ENCODE data around the gene CC2D1A.
A peak's percentile ranks its signal among the peaks of the same experiment; 100 is the strongest.

Gene CC2D1A

DNA sequence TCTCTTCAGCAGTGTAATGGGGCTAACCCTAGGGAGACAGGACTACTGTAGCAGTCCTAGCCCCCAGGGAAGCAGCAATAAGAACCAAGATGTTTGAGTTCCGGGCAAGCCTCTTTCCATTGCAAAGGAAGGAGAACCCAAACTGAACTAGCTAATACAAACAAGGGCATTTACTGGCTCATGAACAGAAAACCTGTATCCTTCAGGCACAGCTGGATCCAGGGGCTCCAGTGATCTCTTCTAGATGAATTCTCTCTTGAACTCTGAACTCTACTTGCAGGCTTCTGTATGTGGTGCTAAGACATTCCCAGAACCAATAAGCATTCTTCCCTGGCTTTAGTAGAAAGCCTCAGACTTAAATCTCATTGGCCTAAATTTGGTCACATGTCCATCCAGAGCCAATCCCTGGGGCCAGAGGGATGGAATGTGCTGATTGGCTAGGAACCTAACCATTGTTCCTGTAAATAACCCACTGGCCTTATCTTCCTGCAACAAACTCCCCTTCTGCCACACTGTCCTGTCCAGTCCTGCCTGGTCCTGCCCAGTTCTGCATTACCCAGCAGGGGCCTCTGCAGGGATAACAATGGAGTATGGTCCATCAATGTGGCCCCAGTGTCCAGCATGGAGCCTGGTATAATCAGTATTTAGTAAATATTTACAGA, 36.2 kb downstream of the CC2D1A start:
- no peak for DNase-seq

DNA sequence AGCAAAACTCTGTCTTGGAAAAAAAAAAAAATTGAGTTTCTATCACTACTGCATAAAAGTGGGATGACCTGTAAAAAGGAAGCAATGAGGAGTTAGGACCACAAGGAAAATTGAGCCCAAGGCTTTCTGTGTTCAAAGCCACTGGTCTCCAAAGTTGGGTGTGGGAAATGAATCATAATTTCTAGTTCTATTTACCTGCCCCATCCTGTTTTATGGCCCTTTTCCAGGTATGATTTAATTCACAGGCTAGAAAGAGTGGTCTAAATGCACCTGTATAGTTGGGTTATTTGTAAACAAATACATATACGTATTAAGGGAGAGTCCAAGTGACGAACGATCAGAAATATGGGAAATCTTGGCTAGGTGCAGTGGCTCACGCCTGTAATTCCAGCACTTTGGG, 40.4 kb downstream of the CC2D1A start:
- DNase-seq = no peak

DNA sequence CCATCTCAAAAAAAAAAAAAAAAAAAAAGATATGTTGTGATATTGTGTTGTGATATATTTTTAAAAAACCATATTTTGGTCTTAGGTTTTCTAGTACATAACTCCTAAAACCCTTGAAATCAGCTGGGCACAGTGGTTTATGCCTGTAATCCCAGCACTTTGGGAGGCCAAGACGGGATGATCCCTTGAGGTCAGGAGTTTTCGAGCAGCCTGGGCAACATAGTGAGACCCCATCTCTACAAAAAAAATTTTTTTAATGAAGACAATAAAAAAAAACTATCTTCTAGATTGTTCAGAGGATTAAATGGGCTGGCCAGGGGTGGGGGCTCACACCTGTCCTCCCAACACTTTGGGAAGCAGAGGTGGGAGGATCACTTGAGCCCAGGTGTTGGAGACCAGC, 45.0 kb downstream of the CC2D1A start:
- no peak for DNase-seq

DNA sequence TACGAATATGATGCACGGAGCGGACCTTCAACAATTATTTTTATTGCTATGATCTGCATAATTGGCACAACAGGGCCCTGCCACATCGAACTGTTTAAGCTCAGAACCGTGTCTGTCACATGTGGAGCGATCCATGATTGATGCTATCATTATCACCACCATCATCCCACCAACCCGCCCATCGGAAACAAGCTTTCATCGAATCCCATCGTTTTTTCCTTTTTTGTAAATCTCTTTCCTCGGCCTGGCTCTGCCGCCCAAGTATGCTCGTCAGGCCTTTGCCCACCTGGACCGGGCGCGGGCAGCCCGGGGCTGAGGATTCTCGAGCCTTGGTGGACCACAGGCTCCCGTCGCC, 45.8 kb downstream of the CC2D1A start:
- no peak for DNase-seq

DNA sequence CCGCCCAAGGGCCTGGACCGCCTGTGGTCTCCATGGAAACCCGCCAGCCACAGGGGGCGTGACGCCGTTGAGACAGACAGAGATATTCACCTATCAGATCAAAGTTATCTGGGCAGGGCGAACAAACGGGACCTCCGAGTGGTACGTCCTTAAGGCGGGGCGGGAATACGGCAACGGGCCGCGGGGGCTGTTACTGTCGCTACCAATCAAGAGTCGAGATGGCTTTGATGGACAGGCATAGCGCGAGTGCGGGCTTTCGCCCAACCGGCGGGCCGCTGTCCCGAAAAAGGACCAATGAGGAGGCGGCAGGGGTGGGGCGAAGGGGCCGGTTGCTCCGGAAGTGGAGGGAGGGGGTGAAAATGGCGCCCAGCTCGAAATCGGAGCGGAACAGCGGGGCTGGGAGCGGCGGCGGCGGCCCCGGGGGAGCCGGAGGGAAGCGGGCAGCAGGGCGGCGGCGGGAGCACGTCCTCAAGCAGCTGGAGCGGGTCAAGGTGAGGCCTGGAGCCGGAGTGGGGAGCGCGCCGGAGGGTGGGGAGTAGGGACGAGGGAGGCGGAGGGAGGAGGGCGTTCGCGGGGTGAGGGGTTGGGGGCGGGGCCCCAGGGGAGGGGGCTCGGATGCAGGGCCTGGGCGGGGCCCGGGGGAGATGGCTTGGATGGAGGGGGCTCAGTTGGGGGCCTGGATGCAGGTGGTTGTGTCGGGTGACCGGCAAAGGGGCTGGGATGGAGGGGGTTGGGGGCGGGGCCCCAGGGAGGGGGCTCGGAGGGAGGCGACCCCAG, 46.3 kb downstream of the CC2D1A start, which contains the start of gene DCAF15:
Gene DCAF15 (plus strand): TSS at position 356 of the 777 bp plus-strand sequence. CDS start 4 bp downstream, at position 360.
- DNase-seq = peak; percentile 99

DNA sequence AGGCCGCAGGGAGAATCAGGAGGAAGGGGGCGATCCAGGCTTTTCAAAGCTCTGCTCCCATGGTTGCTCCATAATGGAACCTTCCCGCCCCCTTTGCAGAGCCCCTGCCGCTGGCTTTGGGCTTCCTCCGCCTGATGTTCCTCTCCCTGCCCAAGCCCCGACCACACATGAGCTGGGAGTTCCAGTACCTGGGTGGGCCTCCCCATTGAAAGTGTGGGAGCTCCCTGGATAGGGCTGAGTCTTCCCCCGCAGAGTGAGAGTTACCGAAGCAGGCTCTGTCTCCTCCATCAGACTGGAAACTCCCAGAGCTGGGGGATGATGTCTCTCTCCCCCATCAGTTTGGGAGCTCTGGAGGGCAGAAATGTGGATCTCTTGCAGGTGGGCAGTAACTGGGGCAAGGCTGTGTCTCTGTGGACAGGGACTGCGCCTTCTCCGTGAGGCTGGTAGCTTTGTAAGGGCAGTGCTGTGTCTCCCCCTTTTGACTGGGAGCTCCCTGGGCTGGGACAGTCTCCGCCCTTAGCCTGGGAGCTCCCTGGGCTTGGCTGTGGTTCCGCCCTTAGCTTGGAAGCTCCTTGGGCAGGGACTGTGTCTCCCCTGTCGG, 47.0 kb downstream of the CC2D1A start:
- DNase-seq = no peak

DNA sequence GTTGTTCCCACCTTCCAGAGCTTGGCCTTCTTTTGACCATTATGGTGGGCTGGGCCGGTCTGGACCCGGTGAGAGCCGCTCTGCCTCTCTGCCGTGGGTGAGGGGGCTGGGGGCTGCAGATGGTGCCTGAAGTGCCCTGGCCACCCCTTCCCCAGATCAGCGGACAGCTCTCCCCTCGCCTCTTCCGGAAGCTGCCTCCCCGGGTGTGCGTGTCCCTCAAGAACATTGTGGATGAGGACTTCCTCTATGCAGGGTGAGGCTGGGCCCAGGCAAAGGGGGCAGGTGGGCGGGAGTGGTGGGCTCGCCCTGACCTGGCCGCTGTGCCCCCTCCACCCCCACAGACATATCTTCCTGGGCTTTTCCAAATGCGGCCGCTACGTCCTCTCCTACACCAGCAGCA, 48.2 kb downstream of the CC2D1A start:
- DNase-seq = no peak

DNA sequence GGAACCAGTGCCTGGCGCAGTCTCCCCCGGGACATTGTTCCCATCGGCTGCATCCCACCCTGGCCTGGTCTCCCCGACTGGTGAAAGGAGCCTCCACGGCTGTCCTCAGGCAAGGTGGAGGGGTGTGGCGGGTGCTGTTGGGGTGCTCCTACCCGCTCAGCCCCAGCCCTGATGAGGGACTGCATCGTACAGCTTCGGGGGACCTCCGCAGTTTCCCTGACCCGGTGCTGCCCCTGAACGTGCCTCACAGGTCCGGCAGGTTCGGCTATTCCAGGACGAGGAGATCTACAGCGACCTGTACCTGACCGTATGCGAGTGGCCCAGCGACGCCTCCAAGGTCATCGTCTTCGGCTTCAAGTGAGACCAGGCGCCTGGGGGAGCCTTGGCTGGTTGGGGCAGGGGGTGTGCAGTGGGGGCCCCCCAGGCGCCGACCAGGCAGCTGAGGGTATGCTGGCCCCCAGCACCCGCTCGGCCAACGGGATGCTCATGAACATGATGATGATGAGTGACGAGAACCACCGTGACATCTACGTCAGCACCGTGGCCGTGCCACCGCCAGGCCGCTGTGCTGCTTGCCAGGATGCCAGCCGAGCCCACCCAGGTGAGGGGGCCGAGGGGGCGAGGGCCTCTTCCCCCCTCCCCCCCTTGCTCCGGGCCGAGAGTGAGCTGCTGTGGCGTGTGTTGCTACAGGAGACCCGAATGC, 49.8 kb downstream of the CC2D1A start:
- no peak for DNase-seq

DNA sequence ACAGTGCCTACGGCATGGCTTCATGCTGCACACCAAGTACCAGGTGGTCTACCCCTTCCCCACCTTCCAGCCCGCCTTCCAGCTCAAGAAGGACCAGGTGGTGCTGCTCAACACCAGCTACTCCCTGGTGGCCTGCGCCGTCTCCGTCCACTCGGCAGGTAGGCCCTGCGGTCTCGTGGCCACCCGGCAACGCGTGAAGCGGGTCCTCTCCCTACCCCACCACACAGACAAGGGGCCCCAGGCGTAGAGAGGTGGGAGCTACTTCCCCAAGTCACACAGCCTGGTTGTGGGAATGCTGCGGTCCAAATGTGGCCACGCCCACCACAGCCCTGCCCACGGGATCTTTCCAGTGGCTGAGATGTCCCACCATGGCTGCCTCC, 50.4 kb downstream of the CC2D1A start:
- DNase-seq = no peak

DNA sequence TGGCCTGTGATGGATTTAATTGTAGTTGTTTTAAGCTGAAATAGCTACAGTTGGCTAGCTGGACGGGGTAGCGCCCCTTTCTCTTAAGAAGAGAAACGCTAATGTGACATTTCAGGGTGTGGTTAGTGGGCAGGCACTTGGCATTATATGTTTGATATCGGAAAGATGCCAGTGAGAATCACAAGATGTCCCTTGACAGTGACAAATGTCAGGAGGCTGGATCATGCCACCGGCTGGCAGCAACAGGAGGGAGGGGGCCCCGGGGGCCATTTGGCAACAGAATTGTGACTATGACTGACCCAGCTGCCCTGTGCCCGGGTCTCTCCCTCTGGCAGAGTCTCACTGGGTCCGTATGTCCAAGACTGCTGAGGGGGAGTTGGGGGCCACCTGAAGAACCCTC, 51.0 kb downstream of the CC2D1A start:
- no peak for DNase-seq

DNA sequence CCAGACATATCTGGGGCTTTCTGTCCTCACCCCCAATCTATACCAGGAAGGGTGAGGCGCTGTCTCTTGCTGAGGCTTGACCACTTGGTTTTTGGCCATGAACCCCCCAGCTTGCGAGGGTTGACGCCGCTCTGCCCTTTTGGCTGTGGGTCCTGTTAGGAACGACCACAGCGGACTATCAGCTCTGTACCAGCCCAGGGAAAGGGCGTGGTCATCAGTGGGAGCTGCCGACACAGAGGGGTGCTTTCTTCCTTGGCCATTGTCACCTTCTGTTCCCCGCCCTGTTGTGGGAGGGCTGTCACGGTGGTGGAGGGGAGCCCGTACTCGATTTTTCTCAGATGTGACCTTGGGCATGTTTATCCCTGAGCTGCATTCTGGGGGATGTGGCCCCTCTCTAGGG, 52.0 kb downstream of the CC2D1A start:
- DNase-seq = no peak

DNA sequence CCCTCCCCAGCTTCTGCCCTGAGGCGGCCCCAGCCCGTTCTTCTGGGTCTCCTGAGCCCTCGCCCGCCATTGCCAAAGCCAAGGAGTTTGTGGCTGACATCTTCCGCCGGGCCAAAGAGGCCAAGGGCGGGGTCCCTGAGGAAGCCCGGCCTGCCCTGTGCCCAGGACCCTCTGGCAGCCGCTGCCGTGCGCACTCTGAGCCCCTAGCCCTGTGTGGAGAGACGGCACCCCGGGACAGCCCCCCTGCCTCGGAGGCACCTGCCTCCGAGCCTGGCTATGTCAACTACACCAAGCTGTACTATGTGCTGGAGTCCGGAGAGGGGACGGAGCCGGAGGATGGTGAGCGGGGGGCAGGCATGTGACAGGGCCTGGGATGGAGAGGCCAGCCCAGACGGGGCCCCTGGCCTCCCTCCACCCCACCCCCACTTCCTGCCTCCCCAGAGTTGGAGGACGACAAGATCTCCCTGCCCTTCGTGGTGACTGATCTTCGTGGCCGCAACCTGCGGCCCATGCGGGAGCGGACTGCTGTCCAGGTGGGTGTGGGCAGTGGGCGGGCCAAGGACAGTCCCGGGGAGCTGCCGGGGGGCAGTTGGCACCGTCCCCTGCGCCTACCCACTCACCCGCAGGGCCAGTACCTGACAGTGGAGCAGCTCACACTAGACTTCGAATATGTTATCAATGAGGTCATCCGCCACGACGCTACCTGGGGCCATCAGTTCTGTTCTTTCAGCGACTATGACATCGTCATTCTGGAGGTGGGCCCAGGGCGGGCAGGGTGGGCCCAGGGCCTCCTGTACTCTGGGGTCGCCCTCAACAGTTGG, 53.4 kb downstream of the CC2D1A start:
- DNase-seq = no peak

DNA sequence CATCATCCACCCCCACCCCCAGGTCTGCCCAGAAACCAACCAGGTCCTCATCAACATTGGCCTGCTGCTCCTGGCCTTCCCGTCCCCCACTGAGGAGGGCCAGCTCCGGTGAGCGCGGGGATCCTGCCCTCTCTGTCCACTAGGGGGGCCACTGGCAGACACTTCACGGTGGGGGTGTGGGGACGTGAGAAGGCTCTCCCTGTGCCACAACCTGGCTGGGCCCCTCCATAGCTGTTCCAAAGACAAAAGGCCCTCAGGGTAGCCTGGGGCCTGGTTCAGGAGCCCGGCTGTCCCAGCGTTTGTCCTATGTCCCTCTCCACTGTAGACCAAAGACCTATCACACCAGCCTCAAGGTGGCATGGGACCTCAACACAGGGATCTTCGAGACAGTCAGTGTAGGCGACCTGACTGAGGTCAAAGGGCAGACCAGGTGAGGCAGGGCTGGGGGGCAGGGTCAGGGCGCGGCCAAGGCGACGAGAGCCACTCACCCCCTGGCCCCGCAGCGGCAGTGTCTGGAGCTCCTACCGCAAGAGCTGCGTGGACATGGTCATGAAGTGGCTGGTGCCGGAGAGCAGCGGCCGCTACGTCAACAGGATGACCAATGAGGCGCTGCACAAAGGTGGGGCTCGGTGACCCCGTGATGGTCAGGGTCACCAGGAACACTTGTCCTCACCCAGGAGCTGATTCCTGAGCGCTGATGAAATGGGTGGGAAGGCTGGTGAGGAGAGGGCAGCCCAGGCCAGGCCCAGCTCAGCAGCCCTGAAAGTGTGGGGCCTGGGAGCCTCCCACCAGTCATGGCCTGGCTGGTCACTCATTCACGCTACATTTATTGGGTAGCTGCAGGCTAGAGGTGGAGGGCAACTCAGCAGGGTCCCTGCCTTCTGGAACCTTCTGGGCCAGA, 54.2 kb downstream of the CC2D1A start:
- no peak for DNase-seq

DNA sequence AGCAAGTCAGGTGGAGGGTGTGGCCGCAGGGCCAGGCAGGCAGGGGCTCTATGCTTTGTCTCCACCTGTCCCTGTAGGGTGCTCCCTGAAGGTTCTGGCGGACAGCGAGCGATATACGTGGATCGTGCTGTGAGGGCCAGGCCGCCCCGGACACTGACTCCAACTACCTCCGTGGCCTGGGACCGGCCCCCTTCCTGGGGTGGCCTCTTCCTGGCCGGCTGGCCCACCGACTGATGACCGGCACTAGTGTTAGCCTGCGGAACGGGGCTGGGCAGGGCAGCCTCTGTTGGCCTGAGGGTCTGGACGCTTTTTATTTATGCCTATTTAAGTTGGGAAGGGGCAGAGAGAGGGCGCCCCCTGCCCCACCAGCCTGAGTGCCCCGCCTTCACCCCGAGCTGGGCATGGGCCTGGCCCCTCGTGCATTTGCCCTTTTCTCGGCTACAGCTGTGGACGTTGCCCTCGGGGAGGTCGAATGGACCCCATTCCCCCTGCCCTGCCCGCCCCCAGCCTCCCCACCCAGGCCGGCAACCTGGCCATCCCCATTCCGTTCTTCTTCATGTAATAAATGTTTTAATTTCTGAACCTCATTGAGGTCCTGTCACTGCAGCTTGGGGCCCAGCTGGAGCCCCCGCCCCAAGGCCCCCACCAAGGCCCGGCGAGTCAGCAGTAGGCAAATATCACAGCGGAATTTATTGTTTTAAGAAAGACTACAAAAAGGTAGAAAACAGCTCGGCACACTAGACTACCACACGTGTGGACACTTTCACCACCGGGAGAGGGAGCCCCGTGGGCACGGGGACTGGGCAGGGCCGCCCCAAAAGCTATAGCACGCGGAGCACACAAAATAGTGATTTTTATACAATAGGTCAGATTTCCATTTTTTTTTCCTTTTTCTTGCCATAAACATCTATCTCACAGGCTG, 55.1 kb downstream of the CC2D1A start:
- no peak for DNase-seq

DNA sequence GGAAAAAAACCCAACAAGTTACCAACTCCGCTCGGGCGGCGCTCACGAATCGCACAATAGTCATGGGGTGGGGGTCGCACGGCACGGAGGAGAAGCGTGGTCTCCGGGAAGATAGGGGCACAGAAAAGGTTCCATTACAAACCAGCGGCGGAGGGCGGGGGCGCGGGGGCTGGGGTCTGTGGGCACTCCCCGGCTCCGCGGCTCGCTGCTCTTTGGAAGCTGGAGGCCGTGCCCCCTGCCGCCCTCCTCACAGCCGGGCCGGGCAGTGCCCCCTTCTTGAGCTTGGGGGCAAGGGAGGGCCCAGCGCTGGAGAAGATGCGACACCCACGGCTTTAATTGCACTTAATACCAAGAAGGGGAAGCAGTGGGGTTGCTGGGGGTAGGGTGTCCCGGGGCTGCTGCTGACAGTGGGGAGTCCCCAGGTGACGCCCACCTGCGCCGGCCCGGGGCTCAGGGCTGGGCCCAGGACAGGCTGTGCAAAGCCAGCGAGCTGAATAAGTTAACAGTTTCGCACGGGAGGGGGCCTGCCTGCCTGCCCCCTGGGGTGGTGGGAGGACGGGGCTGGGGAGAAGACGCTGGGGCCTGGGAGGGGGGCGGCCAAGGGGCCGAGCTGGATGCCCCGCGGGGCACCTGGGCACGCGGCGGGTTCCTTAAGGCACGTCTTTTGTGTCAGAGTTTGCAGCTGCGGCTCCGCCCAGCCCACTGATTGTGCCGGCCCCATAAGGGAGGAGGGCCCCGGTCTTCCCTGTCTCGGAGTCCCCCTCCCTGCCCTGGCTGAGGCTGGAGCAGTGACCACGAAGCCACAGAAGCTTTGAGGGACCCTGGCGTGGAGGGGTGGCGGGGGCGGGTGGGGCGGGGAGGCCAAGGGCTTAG, 56.1 kb downstream of the CC2D1A start:
- DNase-seq = no peak

DNA sequence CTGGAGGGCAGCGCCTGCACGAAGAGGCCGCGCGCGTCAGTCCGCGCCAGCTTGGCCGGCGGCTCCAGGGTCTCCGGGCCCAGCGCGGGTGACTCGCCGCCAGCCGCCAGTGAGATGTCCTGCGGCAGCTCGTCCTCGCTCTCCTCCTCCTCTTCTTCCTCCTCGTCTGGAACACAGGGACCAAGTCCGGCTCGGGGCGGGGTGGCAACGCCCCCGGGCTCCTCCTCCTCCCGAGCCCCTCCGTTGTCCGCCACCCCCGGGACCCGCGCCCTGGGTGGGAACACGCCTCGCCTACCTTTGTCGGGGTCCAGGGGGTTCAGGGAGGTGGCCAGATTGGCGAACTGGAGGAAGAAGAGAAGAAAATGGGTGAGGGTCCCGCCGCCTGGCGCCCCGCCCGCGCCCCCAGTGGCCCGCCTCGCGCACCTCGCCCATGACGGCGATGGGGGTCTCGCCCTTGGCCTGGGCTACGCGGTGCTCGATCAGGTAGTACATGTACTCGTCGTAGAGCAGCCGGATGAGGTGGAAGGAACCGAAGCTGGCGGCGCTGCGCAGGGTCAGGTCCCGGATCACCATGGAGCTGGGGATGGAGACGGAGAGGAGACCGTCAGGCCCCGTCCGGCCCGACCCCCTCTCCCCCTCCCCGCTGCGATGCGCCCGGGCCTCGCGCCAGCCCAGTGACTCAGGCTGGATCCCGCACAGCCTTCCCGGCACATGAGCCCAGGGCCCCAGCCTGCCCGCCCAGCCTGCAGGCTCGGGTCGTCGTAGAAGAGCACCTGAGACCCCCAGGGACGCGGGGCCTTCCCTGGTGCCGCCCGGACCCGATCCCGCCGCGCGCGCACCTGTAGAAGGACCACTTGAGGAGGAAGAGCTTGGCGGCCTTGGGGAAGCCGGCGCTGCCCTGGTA, 57.0 kb downstream of the CC2D1A start:
- DNase-seq = no peak

DNA sequence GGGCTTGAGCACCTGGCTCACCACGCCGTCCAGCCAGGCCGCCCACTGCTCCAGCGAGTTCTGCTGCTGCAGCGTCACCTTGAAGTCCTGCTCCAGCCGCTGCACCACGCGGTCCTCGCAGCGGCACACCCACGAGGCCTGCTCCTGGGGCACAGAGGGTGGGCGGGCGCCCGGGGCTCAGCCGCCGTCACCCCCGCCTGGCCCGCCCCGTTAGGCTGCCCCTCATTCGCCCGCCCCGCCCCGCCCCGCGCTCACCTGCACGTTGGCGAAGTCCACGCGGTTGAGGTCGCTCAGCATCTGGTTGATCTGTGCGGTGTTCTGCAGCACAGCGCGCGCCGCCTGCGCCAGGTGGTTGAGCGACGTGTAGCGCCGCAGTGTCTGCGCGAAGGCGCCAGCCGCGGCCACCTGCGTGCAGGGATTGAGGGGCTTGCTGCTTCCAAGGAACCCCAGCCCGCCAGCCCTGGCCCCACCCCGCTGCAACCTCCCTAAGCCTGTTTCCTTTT, 57.7 kb downstream of the CC2D1A start:
- no peak for DNase-seq

DNA sequence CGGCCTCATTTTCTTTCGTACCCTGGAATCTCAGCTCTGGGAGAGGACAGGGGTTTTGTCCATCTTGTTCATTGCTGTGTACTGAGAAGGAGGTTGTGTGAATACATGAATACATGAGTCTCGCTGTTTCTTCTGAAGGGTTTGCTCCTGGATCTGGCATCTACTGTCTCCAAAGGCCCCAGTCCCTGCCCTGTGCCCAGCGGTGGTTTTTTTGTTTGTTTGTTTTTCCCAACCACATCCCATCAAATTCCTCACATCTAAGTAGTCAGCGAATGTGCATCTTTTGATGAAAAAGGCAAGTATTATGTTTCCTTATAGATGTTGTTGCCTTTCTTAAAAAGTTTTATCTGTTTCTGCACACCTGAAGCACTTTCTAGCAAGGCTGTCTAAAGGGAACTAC, 58.8 kb downstream of the CC2D1A start:
- no peak for DNase-seq

All from stimulated activated naive CD4-positive, alpha-beta T cell treated with Interleukin-2 at 50 U/mL for 16 hours (primary cell).